ENCODE data around the gene ADSL. TPM values are rescaled to one million over a fixed set of nuclear protein-coding genes. Genes with fewer than 3 reads are reported as not detected.
A peak's percentile ranks its signal among the peaks of the same experiment; 100 is the strongest.

ADSL gene
- total RNA-seq, 3 donors from 2014 or later (not counting 1 experiment from before 2014, with no cell fraction given) = 31.3 to 49.8 (median 41.2) TPM

GRCh38 chr22:40420341-40421081 is 74.2 kb downstream of the ADSL start:
- TF ChIP-seq CTCF (IDR thresholded peaks at IDR 0.05) = no peak
- Mint-ChIP-seq H3K36me3 (no peaks in the 10 kb centered on the region), H3K9me3 (no peaks in the 10 kb centered on the region), H3K27ac (no peak overlapping the region), H3K4me3 (no peak overlapping the region), H3K27me3 (ENCODE audit: low read depth in 2 of 2) (no peaks in the 10 kb centered on the region), H3K4me1 (peaks cover 13 to 35% of the 10 kb centered on the region in 2 donors)
- DNase-seq = no peak
- Histone ChIP-seq H3K36me3 (ENCODE audit: control insufficient read depth, insufficient read depth, low read length) (peaks cover 85% of the 10 kb centered on the region), H3K9me3 (ENCODE audit: control insufficient read depth, insufficient read depth, low read length) (no peaks in the 10 kb centered on the region), H3K27ac (ENCODE audit: low read length) (no peak overlapping the region), H3K4me1 (ENCODE audit: control insufficient read depth, insufficient read depth, low read length) (peaks cover 29% of the 10 kb centered on the region), H3K4me3 (ENCODE audit: low read length) (no peak overlapping the region), H3K27me3 (ENCODE audit: control insufficient read depth, insufficient read depth, low read length) (no peaks in the 10 kb centered on the region)
- WGBS (ENCODE audit: insufficient coverage) = 98% methylated on average over 18 of the region's 18 CpGs
- intact Hi-C loops (cut with micrococcal nuclease) = no loop called here
- ATAC-seq = no peak

- H3K27me3 Mint-ChIP-seq (ENCODE audit: low read depth in 2 of 2) = no peaks in the 10 kb centered on the region
- intact Hi-C loops (cut with micrococcal nuclease) = no loop called here
- Histone ChIP-seq H3K36me3 (ENCODE audit: control insufficient read depth, insufficient read depth, low read length) (peaks cover 90% of the 10 kb centered on the region), H3K27ac (ENCODE audit: low read length) (no peak overlapping the region), H3K9me3 (ENCODE audit: control insufficient read depth, insufficient read depth, low read length) (no peaks in the 10 kb centered on the region), H3K27me3 (ENCODE audit: control insufficient read depth, insufficient read depth, low read length) (no peaks in the 10 kb centered on the region), H3K4me3 (ENCODE audit: low read length) (no peak overlapping the region), H3K4me1 (ENCODE audit: control insufficient read depth, insufficient read depth, low read length) (peaks cover 24% of the 10 kb centered on the region)
- peaks cover 8 to 31% of the 10 kb centered on the region in 2 donors for H3K4me1 Mint-ChIP-seq
- DNase-seq (no peak), ATAC-seq (no peak)
- no peaks in the 10 kb centered on the region for H3K36me3 Mint-ChIP-seq
- H3K9me3 Mint-ChIP-seq = no peaks in the 10 kb centered on the region
- 95% methylated on average over 4 of the region's 4 CpGs for WGBS (ENCODE audit: insufficient coverage)
- H3K27ac Mint-ChIP-seq = no peak overlapping the region
- no peak overlapping the region for H3K4me3 Mint-ChIP-seq
- TF ChIP-seq CTCF (IDR thresholded peaks at IDR 0.05) = no peak
These were observed 74.7 kb downstream of the ADSL start for GRCh38 chr22:40421082-40421350.

- no peaks in the 10 kb centered on the region for H3K9me3 Mint-ChIP-seq
- Histone ChIP-seq H3K4me1 (ENCODE audit: control insufficient read depth, insufficient read depth, low read length) (peaks cover 15% of the 10 kb centered on the region), H3K4me3 (ENCODE audit: low read length) (no peak overlapping the region), H3K27me3 (ENCODE audit: control insufficient read depth, insufficient read depth, low read length) (no peaks in the 10 kb centered on the region), H3K36me3 (ENCODE audit: control insufficient read depth, insufficient read depth, low read length) (peaks cover 91% of the 10 kb centered on the region), H3K27ac (ENCODE audit: low read length) (no peak overlapping the region), H3K9me3 (ENCODE audit: control insufficient read depth, insufficient read depth, low read length) (no peaks in the 10 kb centered on the region)
- no peak for TF ChIP-seq CTCF (IDR thresholded peaks at IDR 0.05)
- H3K27me3 Mint-ChIP-seq (ENCODE audit: low read depth in 2 of 2) = no peaks in the 10 kb centered on the region
- H3K4me3 Mint-ChIP-seq = no peak overlapping the region
- no peak for DNase-seq
- no peaks in the 10 kb centered on the region for H3K36me3 Mint-ChIP-seq
- no peak for ATAC-seq
- H3K4me1 Mint-ChIP-seq = peaks cover 6 to 29% of the 10 kb centered on the region in 2 donors
- peak overlapping the region in 1 of 2 donors; percentile 68 for H3K27ac Mint-ChIP-seq
- intact Hi-C loops (cut with micrococcal nuclease) = no loop called here
- 93% methylated on average over 1 of the region's 1 CpG for WGBS (ENCODE audit: insufficient coverage)
These were observed 75.6 kb downstream of the ADSL start for GRCh38 chr22:40421941-40422340.
